Fibroblast of skin of left biceps (primary cell): ENCODE results near the gene PITRM1.
A peak's percentile ranks its signal among the peaks of the same experiment; 100 is the strongest.
"Not testable (repeated sequence)": the region's sequence is repeated elsewhere in the genome, so short reads cannot be mapped to it uniquely, and the experiment has no call there.

Experiments
- DNase-seq, 2 experiments: peaks; one replicate each; pipeline ENCODE4 v3.0.0-alpha.2; 2013; ENCODE audit warnings: low read depth in 2 of 2

The PITRM1 gene

DNA sequence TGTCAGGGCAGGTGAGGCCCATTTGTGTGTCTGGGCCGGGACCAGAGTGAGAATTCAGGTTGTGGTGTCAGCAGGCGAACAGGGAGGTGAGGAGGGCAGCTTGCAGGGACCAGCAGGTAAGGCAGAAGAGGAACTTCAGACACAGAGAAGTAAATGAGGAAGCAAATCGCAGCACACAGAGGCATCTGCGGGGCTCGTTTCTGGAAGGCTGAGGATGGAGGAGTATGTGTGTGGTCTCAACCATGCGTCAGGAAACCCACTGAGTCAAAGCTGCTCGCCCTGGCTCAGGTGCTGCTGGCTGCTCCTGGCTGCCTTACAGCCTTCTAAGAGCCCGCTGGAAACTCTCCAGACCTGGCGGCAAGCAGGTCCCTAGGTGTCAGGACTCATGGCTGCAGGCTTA lies 26.9 kb upstream of the PITRM1 start:
- no peak for DNase-seq

DNA sequence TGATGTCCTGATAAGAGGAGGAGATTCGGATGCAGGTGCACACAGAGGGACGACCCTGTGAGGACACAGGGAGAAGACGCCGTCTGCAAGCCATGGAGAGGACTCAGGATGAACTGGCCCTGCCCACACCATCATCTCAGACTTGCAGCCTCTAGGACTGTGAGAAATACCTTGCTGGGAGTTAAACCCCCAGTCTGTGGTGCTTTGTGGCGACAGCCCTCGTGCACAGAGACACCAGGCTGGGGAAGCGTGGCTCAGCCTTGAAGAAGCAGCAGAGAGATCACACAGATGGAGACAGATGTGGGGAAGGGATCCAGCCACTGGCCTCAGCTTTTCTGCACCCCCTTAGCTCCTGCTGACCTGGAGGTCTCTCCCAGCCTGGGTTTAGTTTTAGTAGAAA lies 26.3 kb upstream of the PITRM1 start:
- no peak for DNase-seq

DNA sequence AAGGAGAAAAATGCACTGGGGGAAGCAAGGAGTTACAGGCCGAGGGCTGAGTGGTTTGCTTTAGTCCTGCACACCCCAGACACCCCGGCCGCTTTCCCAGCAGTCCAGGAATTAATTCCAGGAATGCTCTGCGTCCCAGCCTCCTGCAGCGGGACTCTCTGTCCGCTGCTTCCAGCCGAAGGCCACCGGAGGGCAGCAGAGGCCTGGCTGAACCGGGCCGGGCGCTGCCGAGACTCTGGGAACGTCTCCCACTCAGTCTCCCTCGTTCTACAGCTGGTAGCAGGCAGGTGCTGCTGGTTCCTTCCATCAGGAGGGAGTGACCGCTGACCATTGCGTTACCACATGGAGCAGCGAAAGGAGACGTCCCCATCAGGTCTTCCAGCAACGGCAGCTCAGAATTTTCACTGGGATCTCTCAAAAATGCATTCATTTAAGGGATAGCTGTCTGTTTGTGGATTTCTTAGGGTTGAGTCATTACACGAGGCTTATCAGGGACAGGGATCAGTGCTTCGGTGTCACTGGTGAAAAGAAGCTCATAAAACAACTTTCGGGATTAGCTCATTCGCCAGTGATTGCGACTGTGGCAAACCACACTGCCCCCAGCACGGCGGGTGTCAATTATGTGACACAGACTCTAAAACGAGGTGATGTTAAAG lies 24.9 kb upstream of the PITRM1 start:
- DNase-seq, result peak; percentile 72 to 73

DNA sequence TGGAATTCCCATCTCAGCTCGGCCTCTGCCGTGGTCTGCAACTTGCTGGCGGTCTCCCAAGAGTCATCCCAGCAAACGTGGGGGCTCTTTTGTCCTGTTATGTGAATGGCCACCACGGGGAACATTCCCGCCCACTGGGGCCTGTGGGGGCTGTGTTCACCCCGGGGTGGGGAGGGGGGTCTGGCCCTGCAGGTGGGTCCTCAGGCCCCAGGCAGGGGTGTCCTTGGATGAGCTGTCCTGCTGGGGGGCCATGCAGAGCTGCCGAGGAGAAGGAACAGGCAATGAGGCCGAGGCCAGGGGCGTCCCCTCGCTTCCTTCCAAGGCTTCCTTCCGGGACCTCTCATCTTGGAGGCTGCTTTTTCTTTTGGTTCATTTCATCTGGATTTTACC lies 24.4 kb upstream of the PITRM1 start:
- DNase-seq, result no peak

DNA sequence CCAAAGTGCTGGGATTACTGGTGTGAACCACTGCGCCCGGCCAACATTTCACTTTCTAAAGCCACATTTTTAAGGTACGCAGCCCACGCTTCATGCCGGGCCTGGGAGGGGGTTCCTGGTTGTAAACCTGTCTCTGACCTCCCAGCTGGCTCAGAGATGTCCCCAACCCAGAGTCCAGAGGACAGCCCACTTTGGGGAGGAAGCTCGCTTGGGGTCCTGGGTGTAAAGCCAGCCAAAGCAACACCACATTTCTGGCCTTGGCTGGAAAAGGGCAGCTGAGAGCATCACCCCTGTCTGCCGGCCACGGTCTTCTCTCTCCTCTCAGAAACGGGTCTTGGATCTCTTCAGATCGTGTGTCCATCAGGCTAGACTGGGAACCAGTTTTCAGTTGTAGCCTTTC lies 23.9 kb upstream of the PITRM1 start:
- DNase-seq, result no peak

DNA sequence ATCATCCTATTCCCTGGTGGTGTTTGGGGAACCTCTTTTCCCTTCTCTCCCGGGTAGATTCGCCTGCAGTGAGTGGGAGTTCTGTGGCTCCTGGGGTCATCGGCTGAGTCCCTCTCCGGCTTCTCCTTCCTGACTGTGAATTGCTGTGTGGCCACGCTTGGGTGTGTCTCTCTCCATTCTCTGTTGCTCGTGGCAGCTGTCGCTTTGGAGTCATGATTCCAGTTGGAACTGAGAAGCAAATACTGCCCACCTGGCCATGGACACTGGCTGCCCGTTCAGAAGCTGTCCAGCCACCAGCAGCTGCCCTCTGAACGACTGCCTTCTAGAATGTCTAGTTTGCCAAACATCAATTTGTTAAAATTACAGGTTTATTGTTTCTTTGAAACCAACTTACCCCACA lies 23.1 kb upstream of the PITRM1 start:
- no peak for DNase-seq

DNA sequence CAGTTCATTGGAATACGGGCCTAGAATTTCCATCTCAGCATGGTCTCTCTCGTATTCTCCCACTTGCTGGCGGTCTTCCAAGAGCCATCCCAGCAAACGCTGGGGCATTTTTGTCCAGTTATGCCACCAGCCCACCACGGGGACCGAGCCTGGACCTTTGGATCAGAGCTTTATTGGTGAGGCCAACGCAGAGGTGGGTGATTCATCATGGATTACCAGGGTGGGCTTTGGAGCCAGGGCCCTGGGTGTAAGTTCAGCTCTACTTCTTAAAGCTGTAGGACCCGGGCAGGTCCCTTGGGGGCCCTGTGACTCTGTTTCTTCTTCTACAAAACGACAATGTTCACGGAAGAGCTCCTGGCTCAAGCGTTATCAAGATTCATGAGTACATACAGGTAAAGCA lies 22.7 kb upstream of the PITRM1 start:
- no peak for DNase-seq

DNA sequence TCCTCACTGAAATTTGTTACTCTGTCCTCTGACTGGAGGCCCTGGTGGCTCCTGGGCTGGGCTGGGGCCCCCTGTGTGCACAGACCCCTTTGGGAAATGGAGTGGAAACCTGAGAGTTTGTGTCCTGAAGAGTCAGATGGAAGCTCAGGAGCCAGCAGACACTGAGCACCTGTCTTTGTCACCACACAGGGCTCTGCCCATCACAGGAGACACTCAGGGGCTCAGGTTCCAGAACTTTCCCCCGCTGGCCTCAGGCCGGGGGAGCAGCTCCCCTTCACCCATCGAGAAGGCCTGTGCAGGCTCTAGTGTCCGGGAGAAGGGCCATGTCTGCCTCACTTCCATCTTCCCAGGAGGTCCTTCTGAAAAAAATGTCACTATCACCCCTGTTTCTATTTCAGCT lies 22.3 kb upstream of the PITRM1 start:
- DNase-seq, result no peak

DNA sequence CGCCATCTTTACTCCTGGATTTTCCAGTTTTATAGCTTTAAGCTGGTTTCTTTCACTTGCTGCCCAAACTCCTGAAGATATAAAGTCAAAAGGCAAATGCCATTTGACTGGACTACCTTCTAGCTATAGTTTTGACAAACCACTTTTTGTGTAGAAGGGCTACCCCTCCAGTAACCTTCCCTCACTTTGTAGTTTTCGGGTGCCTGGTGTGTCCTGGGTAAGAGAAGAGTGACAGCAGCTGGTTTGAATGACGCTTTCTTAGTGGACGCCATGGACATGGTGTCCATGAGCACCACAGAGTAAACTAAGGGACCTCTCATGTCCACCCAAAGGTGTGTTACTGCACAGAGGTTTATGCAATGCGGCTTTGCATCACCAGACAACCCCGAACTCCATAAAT lies 21.2 kb upstream of the PITRM1 start:
- DNase-seq, result no peak

DNA sequence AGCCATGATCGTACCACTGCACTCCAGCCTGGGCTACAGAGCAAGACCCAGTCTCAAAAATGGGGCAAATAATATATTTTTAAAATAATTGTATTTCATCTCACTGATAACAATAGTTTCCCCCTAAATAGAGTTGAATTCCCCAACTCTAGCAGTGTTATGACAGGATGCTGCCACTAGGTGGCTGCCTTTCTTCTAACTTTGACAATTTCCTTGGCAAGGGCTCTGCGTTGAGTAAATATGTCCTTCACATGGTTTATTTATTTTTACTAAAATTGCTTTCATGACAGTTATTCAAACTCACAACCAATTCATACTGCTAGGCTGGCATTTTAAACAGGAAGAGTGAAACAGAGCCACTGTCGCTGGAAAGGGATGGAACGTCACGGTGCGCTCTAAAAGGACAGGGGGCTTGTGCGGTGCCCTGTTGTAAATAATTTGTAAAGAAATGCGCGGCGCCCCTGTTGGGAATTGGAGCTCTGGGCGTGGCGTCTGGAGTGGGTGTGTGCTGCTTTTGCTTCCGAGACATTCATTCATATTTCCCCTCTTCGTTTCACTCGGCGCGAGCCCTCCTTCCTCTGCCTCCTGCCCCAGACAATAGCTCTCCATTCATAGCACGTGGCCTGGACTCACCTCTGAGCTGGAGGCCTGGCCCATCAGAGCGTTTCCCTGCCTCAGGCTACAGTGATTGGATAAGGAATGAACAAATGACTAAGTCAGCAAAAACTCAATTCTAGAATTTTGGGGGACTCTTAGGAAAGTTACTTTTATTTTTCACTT lies 20.5 kb upstream of the PITRM1 start:
- DNase-seq, result peak in 1 of 2 experiments; percentile 47

DNA sequence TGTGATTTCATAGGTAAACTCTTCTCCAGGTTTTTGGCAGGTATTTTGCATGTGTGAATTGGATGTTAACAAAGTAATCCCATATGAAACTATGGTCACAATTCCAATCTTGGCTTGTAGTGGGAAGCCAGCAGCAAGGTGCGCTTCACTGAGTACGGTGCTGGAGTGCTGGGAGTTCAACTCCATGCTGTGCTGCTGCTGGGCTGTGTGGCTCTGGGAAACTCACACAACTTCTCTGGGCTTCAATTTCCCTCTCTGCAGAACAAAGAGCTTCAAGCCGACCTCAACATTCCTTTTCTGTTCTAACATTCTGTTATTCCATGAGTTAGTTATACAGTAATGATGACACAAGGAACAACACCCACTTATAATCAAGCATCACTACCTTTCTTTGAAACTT lies 18.2 kb upstream of the PITRM1 start:
- no peak for DNase-seq

DNA sequence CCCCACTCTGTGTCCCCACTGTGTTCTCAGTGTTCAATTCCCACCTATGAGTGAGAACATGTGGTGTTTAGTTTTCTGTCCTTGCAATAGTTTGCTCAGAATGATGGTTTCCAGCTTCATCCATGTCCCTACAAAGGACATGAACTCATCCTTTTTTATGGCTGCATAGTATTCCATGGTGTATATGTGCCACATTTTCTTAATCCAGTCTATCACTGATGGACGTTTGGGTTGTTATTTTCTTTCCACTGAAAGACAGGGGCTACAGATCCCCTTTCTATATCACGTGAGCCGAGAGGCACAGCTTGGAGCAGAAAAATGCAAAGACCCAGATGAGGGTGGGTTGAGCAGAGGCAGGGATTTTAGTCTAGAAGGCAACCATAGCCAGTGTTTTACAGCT lies 14.6 kb upstream of the PITRM1 start:
- not testable (repeated sequence) for DNase-seq

DNA sequence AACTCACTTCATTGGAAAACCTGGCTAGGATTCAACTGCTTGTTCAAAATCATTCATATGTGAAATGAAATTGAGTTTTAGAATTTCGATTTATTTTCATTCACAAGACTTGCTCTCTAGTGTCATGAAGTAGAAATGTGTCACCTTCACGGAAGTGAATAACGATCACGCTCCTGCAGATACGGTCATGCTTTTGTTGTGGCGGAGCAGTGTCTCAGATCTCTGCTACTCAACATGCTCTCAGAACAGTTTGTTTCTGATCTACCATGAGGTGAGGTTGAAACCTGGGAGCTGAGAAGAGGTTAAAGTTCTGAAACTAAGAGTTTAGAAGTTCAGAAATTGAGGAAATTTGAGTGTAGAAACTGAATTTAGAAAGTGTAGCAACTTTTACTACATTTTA lies 13.8 kb upstream of the PITRM1 start:
- no peak for DNase-seq

DNA sequence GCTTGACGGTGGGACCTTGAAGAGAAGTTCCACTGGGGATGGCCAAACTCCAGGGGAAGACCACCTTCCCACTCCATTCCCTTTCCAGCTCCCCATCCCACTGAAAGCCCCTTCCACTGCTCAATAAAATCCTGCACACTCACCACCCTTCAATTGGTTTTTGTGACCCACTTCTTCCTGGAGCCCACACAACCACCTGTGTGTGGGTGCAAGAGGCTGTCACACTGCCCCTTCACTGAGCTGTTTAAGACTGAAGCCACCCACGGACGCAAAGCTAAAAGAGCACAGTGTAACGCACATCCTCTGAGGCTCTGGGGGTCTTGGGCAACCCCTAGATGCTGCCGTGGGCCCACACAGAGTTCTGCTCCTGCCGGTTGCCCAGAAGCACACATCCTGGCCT lies 12.8 kb upstream of the PITRM1 start:
- DNase-seq, result no peak

DNA sequence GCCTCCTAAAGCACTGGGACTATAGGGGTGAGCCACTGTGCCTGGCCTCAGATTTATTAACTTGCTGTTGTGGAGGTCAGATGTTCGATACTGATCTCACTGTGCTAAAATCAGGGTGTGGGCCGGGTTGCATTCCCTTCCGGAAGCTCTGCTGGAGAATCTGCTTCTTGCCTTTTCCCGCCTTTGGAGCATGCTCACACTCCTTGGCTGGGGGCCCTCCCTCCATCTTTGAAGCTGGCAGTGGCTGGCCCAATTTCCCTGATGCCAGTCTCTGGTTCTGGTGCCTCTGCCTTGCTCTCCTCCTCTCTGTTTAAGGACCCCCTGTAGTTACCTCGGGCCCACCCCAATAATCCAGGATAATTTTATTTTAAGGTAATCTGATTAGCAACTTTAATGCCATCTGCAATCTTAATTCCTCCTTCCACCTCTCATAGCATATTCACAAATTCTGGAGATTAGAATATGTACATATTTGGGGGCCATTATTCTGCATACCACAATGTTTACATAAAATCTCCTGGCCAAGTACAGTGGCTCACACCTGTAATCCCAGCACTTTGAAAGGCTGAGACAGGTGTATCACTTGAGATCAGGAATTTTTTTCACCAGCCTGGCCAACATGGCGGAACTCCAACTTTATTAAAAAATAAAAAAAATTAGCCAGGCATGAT lies 7.9 kb upstream of the PITRM1 start:
- no peak for DNase-seq

DNA sequence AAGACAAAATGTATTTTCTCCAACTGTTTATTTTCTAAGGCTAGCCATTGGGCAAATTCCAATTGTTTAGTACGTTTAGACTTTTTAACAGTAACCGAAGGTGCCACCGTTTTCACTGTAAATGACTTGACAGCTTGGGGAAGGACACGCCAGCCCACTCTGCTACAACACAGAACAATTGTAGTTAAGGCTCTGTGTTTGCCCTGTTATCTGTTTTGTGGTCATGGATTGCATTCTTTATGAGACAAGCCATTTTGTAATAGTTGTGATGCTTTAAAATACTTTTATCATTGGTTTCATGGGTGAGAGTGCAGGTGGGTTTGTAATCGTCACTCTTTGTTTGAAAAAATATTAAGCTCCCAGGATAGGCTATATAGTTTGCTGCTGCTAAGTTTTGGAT lies 6.6 kb upstream of the PITRM1 start:
- DNase-seq, result no peak

DNA sequence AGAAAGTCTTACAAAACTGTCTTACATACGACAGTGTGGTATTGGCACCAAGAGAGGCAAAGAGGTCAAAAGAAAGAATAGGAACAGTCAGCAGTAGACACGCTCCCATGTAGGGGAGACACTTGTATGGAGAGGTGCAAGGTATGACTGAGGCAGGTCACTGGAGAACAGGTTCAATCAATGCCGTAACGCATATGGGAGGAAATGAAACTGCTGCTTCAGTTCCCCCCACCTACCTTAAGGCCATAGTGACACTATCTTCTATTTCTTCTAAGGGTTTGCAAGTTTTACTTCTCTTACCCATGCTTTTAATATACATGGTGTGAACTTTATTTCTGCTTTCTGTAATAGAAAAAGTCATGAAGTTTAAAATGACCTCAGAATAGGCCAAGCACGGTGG lies 5.5 kb upstream of the PITRM1 start:
- no peak for DNase-seq

DNA sequence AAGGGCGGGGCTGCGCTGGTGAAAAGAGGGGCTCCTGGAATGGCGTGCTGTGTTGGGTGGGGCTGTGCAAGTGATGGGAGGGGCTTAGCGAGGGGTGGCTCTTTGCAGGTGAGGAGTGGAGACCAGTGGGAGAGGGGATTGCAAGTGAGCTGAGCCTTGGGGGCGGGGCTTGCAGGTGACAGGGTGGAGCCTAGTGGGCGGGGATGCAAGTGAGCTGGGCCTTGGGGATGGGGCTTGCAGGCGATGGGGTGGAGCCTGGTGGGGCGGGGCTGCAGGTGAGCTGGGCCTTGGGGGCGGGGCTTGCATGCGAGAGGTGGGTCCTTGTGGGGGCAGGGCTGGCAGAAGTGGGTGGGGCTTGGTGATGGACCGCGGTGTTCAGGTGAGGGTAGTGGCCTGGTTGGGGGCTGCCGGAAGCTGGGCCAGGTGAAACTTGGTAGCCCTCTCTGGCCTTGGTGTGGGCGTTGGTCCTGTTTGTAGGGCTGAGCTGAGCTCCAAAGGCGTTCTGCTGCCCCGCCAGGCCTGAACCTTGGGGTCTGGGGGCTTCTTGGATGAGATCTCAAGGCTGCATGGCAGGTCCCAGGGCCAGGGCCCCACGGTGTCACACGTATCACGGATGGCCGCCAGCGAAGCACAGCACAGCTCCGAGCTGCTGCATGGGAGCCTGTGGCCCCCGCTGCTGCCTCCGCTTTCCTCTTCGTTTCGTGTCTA lies 743 bp upstream of the PITRM1 start:
- no peak for DNase-seq

DNA sequence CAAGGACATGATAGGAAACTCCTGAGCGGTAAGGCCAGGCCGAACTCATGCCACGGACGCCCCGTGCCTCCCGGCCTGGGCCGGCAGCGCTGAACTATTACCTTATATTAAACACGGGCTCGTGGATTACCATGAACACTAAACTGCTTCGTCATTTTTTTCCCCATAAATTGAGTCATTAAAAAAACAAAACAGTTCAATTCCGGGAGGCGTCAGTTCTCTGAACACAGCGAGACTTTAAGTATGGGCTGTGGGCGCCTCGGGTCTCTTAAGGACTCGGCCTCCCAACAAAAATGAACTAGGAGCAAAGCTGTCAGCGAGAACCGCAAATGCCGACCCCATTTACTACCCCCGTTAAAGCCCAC lies 519 bp downstream of the PITRM1 start:
- peak; percentile 10 for DNase-seq

DNA sequence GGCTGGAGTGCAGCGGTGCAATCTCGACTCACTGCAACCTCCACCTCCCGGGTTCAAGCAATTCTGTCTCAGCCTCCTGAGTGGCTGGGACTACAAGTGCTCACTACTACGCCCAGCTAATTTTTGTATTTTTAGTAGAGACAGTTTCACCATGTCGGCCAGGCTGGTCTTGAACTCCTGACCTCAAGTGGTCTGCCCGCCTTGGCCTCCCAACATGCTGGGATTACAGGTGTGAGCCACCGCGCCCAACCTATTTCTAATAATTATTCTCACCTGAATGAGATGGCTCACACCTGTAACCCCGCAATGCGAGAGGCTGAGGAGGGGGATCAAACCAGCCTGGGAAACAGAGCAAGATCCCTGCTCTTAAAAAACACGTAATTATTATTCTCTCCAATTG lies 1.1 kb downstream of the PITRM1 start:
- DNase-seq, result not testable (repeated sequence)

DNA sequence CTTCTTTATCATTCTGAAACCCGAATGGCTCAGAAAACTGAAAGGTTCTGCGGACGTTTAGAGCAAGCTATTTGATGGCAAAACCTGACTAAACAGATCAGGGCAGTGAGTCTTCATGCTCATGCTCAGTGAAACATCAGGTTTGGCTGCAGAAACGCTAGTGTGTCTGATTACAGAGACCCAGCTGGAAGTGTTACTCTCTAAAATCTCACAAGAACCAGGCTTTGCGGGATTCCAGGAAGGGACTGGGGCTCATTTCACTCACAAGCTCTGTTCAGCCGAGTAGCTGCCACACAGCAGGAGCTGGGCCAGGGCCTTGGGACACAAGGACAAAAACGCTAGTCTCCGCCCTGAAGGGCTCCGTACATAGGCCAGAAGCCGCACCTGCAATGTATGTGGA lies 2.9 kb downstream of the PITRM1 start:
- no peak for DNase-seq

DNA sequence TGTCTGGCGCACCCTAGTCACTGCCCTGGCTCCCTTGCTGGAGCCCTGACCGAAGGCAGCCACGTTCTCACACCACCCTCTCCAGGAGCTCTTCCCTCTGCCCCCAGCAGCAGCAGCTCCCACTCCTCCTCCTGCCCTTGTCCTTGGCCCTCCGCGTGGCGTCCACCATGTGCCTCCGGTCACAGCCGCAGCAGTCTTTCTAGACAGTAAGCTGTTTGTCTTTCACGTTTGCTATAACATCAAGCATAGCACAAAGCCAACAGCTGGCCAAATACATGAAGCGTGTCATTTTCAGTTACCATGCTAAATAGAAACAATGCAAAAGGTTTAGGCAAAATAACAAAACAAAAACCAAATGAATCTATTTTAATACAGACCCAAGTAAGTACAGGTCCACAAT lies 3.3 kb downstream of the PITRM1 start:
- no peak for DNase-seq
